Caco-2 (cell line): ENCODE results near the gene AKAP6. TPM values are rescaled to one million over a fixed set of nuclear protein-coding genes. Genes with fewer than 3 reads are reported as not detected.

Source experiments
- BruUV-seq: library from RNA; stranded (reverse); fragments of 400-500 nt; replicated peaks from 2 replicates; lab custom pipeline; 2021; lab: Mats Ljungman, UMichigan
- CTCF ChIA-PET: fragments of 300-600 bp; sonication (Branson Sonifier 250); formaldehyde crosslinking; loops from one replicate; lab custom pipeline; 2022; ENCODE audit warnings: antibody characterized with exemption; lab: Charles Lee
- POLR2A ChIA-PET: fragments of 300-600 bp; sonication (Branson Sonifier 250); formaldehyde crosslinking; loops from one replicate; lab custom pipeline; 2022; ENCODE audit warnings: antibody characterized with exemption; lab: Charles Lee
- DNase-seq, 2 experiments: peaks; one replicate each; pipeline versions ENCODE4 v3.0.0 to v3.0.0-alpha.2; 2020 to 2022
- H3K27me3 ChIP-seq: replicated peaks from 2 replicates; pipeline ENCODE4 v1.6.0; 2011; ENCODE audit warnings: low read length; ENCODE audit not compliant: control insufficient read depth, insufficient read depth
- H3K36me3 ChIP-seq: 2 replicates; pipeline ENCODE4 v1.5.1; 2011; ENCODE audit warnings: low read length; ENCODE audit not compliant: control insufficient read depth, insufficient read depth
- H3K4me1 ChIP-seq: fragments of 250-450 bp; sonication (Bioruptor Pico); 2 replicates; pipeline ENCODE4 v1.5.1; 2020; ENCODE audit warnings: mild to moderate bottlenecking
- H3K4me3 ChIP-seq: 2 replicates; pipeline ENCODE4 v1.5.1; 2011; ENCODE audit warnings: low read depth, mild to moderate bottlenecking, control low read depth, low read length
- H3K9me3 ChIP-seq: fragments of 250-450 bp; sonication (Bioruptor Pico); 2 replicates; pipeline ENCODE4 v1.5.1; 2020; ENCODE audit warnings: mild to moderate bottlenecking, moderate library complexity
- H3K27ac Mint-ChIP-seq: one replicate; pipeline ENCODE4 v1.8.0; 2022; ENCODE audit warnings: mixed read lengths; ENCODE audit not compliant: unreplicated experiment
- H3K27me3 Mint-ChIP-seq: one replicate; pipeline ENCODE4 v1.8.0; 2022; ENCODE audit warnings: mixed read lengths; ENCODE audit not compliant: insufficient read depth, unreplicated experiment
- H3K36me3 Mint-ChIP-seq: one replicate; pipeline ENCODE4 v1.8.0; 2022; ENCODE audit warnings: mild to moderate bottlenecking, mixed read lengths; ENCODE audit not compliant: insufficient read depth, unreplicated experiment
- H3K4me1 Mint-ChIP-seq: one replicate; pipeline ENCODE4 v1.8.0; 2022; ENCODE audit warnings: low read depth, mixed read lengths; ENCODE audit not compliant: unreplicated experiment
- H3K4me3 Mint-ChIP-seq: one replicate; pipeline ENCODE4 v1.8.0; 2022; ENCODE audit warnings: mild to moderate bottlenecking, moderate library complexity, mixed read lengths; ENCODE audit not compliant: unreplicated experiment
- H3K9me3 Mint-ChIP-seq: one replicate; pipeline ENCODE4 v1.8.0; 2022; ENCODE audit warnings: mixed read lengths; ENCODE audit not compliant: unreplicated experiment
- intact Hi-C: fragments of 100-400 bp; cut with micrococcal nuclease; formaldehyde crosslinking; loops from one replicate; pipeline ENCODE4 v1.10.0; 2022; ENCODE audit not compliant: unreplicated experiment
- total RNA-seq: library from RNA; stranded (reverse); gene quantifications from 2 replicates; pipeline ENCODE4 v1.2.3, GENCODE V29; 2022
- TF ChIP-seq, protein P1 (sequence below), 2 experiments: fragments of 200-600 bp in 1 of 2; IDR thresholded peaks; 1 replicate in 1 of 2; 2 replicates in 1 of 2; pipeline versions ENCODE4 v1.5.1 to v1.8.0; 2011 to 2022; ENCODE audit warnings: antibody characterized with exemption in 1 of 2, control low read depth in 1 of 2, inconsistent platforms in 1 of 2, low read depth in 1 of 2, low read length in 1 of 2, mild to moderate bottlenecking in 1 of 2, moderate library complexity in 1 of 2; ENCODE audit not compliant: insufficient read depth in 1 of 2, severe bottlenecking in 1 of 2, unreplicated experiment in 1 of 2

AKAP6 gene
- total RNA-seq, 1 experiment from 2014 or later, result 3.0 TPM

DNA sequence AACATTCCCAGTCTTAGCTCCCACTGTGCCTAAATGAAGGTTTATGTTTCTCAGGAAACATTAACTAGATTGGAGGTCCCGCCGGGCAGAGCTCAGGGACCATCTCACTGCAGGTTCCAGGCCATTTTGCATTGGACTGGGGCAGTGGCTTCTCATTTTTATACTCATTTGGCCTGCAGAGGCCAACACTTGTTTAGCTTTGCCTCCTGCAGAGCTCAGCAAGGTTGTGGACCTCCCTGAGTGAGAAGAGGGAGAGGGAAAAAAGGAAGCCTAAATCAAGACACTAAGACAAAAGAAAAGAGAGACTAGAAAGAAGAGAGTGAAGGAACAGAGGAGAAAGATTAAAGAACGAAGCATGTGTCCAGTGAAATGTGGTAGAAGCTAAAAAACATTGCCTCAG, 280.3 kb downstream of the AKAP6 start:
- TF ChIP-seq, protein P1, sequence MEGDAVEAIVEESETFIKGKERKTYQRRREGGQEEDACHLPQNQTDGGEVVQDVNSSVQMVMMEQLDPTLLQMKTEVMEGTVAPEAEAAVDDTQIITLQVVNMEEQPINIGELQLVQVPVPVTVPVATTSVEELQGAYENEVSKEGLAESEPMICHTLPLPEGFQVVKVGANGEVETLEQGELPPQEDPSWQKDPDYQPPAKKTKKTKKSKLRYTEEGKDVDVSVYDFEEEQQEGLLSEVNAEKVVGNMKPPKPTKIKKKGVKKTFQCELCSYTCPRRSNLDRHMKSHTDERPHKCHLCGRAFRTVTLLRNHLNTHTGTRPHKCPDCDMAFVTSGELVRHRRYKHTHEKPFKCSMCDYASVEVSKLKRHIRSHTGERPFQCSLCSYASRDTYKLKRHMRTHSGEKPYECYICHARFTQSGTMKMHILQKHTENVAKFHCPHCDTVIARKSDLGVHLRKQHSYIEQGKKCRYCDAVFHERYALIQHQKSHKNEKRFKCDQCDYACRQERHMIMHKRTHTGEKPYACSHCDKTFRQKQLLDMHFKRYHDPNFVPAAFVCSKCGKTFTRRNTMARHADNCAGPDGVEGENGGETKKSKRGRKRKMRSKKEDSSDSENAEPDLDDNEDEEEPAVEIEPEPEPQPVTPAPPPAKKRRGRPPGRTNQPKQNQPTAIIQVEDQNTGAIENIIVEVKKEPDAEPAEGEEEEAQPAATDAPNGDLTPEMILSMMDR (IDR thresholded peaks at IDR 0.05; ENCODE audit: insufficient read depth in 1 of 2, low read depth in 1 of 2, low read length in 1 of 2, severe bottlenecking in 1 of 2, unreplicated experiment in 1 of 2), result no peak
- Histone ChIP-seq H3K36me3 (no peaks in the 10 kb centered on the region), H3K4me1 (no peaks in the 10 kb centered on the region), H3K4me3 (no peak overlapping the region), H3K9me3 (no peaks in the 10 kb centered on the region), H3K27me3 (no peaks in the 10 kb centered on the region)
- Mint-ChIP-seq H3K4me1 (no peaks in the 10 kb centered on the region), H3K27me3 (no peaks in the 10 kb centered on the region), H3K4me3 (no peak overlapping the region), H3K27ac (no peak overlapping the region), H3K36me3 (no peaks in the 10 kb centered on the region), H3K9me3 (no peaks in the 10 kb centered on the region)
- ChIA-PET CTCF (no interaction called here), POLR2A (no interaction called here)
- intact Hi-C loops, result no loop called here
- no TSS peak for BruUV-seq
- DNase-seq, result no peak

DNA sequence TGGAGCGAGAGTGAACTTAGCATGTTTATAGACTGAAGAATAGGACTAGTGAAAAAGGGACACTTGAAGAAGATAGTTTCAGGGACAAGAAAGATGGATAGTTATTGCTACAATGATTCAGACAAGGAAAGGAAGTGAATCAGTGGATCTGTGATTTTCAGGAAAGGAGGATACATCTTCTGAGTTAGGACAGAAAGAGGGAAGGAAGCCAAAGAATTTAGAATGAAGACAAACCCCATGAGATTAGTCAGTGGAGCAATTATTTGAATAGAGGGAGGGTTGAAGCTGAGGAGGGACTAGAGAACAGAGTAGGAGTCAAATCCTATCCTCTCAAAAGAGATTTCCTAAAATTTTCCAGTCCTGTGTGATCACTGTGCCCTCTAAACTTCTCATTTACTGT, 282.7 kb downstream of the AKAP6 start:
- TF ChIP-seq, protein P1 (IDR thresholded peaks at IDR 0.05; ENCODE audit: insufficient read depth in 1 of 2, low read depth in 1 of 2, low read length in 1 of 2, severe bottlenecking in 1 of 2, unreplicated experiment in 1 of 2), result no peak
- Mint-ChIP-seq H3K4me3 (no peak overlapping the region), H3K27me3 (no peaks in the 10 kb centered on the region), H3K27ac (no peak overlapping the region), H3K9me3 (no peaks in the 10 kb centered on the region), H3K36me3 (no peaks in the 10 kb centered on the region), H3K4me1 (no peaks in the 10 kb centered on the region)
- POLR2A ChIA-PET, result no interaction called here
- no peak for DNase-seq
- Histone ChIP-seq H3K9me3 (no peaks in the 10 kb centered on the region), H3K4me3 (no peak overlapping the region), H3K36me3 (no peaks in the 10 kb centered on the region), H3K27me3 (no peaks in the 10 kb centered on the region), H3K4me1 (no peaks in the 10 kb centered on the region)
- intact Hi-C loops, result no loop called here
- CTCF ChIA-PET, result no interaction called here
- BruUV-seq, result no TSS peak

DNA sequence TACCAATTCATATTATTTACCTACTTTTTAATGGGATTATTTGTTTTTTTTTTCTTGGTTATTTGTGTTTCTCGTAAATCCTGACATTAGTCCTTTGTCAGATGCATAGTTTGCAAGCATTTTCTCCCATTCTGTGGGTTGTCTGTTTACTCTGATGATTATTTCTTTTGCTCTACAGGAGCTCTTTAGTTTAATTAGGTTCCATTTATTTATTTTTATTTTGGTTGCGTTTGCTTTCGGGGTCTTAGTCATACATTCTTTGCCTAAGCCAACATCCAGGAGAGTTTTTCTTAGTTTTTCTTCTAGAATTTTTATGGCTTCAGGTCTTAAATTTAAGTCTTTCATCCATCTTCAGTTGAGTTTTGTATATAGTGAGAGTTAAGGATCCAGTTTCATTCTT, 289.9 kb downstream of the AKAP6 start:
- CTCF ChIA-PET, result no interaction called here
- POLR2A ChIA-PET, result no interaction called here

More for the DNA sequence above, 289.9 kb downstream of the AKAP6 start:
- Mint-ChIP-seq H3K36me3 (no peaks in the 10 kb centered on the region), H3K4me1 (no peaks in the 10 kb centered on the region), H3K4me3 (no peak overlapping the region), H3K27ac (no peak overlapping the region), H3K9me3 (no peaks in the 10 kb centered on the region), H3K27me3 (peaks cover 10% of the 10 kb centered on the region)
- no TSS peak for BruUV-seq
- H3K36me3 ChIP-seq, result no peaks in the 10 kb centered on the region
- intact Hi-C loops, result no loop called here
- no peaks in the 10 kb centered on the region; the same call in 1 of the 2 replicates for H3K9me3 ChIP-seq
- DNase-seq, result no peak
- no peaks in the 10 kb centered on the region for H3K27me3 ChIP-seq
- TF ChIP-seq, protein P1 (IDR thresholded peaks at IDR 0.05; ENCODE audit: insufficient read depth in 1 of 2, low read depth in 1 of 2, low read length in 1 of 2, severe bottlenecking in 1 of 2, unreplicated experiment in 1 of 2), result no peak
- H3K4me1 ChIP-seq, result no peaks in the 10 kb centered on the region
- no peak overlapping the region for H3K4me3 ChIP-seq
